ENCODE data around the gene SGK1.
"Not testable (repeated sequence)": the region's sequence is repeated elsewhere in the genome, so short reads cannot be mapped to it uniquely, and the experiment has no call there.

Gene SGK1

GRCh38 chr6:134196568-134197193 lies 121.2 kb downstream of the SGK1 start:
- POLR2A ChIA-PET: no interaction called here
- no peak for TF ChIP-seq CTCF (IDR thresholded peaks at IDR 0.05; ENCODE audit: insufficient read depth, low read length, missing control alignments)
- DNase-seq (ENCODE audit: low read depth, low spot score): no peak
- CTCF ChIA-PET: interaction anchor here (0.8 kb wide), 1 partner anchor 627 kb away, joined by 3 read pairs; no protein-coding TSS in a partner anchor
- no peak overlapping the region for H3K4me3 ChIP-seq (ENCODE audit: low read depth, low read length)

- no peak for TF ChIP-seq CTCF (IDR thresholded peaks at IDR 0.05; ENCODE audit: insufficient read depth, low read length, missing control alignments)
- CTCF ChIA-PET: interaction anchor here (0.9 to 1.2 kb wide), 2 partner anchors 18 to 479 kb away, joined by 3 to 5 read pairs; no protein-coding TSS in a partner anchor
- no peak overlapping the region for H3K4me3 ChIP-seq (ENCODE audit: low read depth, low read length)
- POLR2A ChIA-PET: no interaction called here
- no peak for DNase-seq (ENCODE audit: low read depth, low spot score)
These were observed 121.9 kb downstream of the SGK1 start for GRCh38 chr6:134195985-134196384.

GRCh38 chr6:134195164-134195906 lies 122.6 kb downstream of the SGK1 start:
- POLR2A ChIA-PET: no interaction called here

GRCh38 chr6:134193536-134194498 lies 124.1 kb downstream of the SGK1 start:
- no peak for TF ChIP-seq CTCF (IDR thresholded peaks at IDR 0.05; ENCODE audit: insufficient read depth, low read length, missing control alignments)
- H3K4me3 ChIP-seq (ENCODE audit: low read depth, low read length): no peak overlapping the region
- ChIA-PET POLR2A (no interaction called here), CTCF (no interaction called here)
- no peak for DNase-seq (ENCODE audit: low read depth, low spot score)

More at GRCh38 chr6:134195164-134195906, 122.6 kb downstream of the SGK1 start:
- no peak for DNase-seq (ENCODE audit: low read depth, low spot score)
- TF ChIP-seq CTCF (IDR thresholded peaks at IDR 0.05; ENCODE audit: insufficient read depth, low read length, missing control alignments): no peak
- CTCF ChIA-PET: interaction anchor here (0.9 to 1.2 kb wide), 2 partner anchors 18 to 479 kb away, joined by 3 to 5 read pairs; no protein-coding TSS in a partner anchor
- H3K4me3 ChIP-seq (ENCODE audit: low read depth, low read length): no peak overlapping the region

- DNase-seq (ENCODE audit: low read depth, low spot score); H3K4me3 ChIP-seq (ENCODE audit: low read depth, low read length); POLR2A ChIA-PET: not testable (repeated sequence)
- CTCF ChIA-PET: interaction anchor here (2.5 kb wide), 1 partner anchor 15 kb away, joined by 7 read pairs; no protein-coding TSS in a partner anchor
These were observed 125.3 kb downstream of the SGK1 start for GRCh38 chr6:134192609-134193008.

- H3K4me3 ChIP-seq (ENCODE audit: low read depth, low read length): no peak overlapping the region
- POLR2A ChIA-PET: no interaction called here
- DNase-seq (ENCODE audit: low read depth, low spot score): no peak
- TF ChIP-seq CTCF (IDR thresholded peaks at IDR 0.05; ENCODE audit: insufficient read depth, low read length, missing control alignments): no peak
- CTCF ChIA-PET: interaction anchor here (2.5 kb wide), 1 partner anchor 13 kb away, joined by 7 read pairs; no protein-coding TSS in a partner anchor
These were observed 127.0 kb downstream of the SGK1 start for GRCh38 chr6:134190883-134191282.
